GM18873 (cell line): ENCODE measurements around the gene GOLGA6A.
"Not testable (repeated sequence)": the region's sequence is repeated elsewhere in the genome, so short reads cannot be mapped to it uniquely, and the experiment has no call there.

Experiments used
- ATAC-seq: cut with Tn5 transposase; IDR thresholded peaks from one replicate; pipeline ENCODE4 v1.9.1; 2021; ENCODE audit warnings: mild to moderate bottlenecking, moderate library complexity, moderate number of reproducible peaks; ENCODE audit not compliant: unreplicated experiment, low FRiP score

GOLGA6A gene

GRCh38 chr15:74108111-74108510 is 25.8 kb upstream of the GOLGA6A start:
- ATAC-seq, result no peak

DNA sequence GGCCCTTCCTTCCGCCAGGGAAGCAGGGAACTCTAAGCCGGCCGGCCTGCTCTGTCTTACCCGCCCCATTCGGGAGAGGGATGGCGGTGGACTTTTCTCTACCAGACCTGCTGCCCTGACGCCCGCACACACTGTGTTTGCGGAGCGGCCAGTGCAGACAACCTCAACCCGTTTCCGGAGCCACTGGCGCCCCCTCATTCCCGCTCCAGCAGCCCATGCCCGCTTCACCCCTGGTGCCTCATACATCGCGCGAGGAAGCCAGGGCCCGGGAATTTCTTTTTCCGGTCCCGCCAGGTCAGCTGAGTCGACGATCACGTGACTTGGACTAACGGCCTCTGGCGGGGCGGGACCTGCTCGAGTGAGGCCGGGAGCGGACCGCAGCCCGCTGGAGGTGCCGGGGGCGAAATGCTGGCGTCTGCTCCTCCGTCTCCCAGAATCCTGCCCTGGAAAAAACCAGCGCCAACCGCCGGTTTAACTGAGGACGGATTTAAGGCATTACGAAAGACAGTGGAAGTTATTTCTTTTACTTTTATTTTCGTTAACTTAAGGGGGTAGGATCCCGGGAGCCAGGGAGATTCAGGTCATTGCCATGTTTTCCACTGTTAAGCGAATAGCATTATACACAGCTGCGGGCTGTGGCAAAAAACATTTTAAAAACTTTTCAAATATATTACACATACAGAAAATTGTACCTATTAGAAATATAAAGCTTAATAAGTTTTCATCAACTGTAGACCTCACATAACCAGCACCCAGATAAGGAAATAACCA is 17.8 kb upstream of the GOLGA6A start:
- not testable (repeated sequence) for ATAC-seq

DNA sequence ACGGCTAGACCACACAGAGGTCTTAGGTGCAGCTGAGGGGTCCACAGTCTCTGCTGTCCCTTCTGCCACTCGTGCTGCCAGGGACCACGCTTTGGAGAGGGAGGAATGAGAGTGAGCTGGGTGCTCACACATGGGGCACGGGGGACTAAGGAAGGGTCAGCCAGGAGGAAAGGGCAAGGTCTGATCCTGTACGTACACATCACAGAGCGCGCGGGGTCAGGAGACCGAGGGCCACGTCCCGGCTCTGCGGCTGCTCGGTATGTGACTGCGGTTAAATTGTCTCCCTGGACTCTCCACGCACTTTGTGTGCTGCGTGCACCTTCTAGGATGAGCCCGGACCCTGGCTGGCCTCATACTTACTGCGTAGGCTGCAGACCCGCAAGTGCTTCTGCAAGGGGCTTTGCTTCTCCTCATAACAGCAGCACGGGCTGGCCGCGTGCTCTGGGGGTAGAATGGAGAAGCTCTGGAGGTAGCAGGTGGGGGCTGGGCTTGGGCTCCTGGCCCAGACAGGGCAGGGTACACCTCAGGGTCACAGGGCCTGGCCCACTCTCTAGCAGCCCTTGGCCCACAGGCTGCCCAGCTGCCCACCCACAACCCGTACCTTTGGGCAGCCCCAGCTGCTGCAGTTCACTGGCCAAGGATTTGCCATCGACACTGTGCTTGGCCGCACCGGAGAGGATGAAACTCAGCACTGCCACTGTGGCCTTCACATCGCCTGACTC is 14.6 kb upstream of the GOLGA6A start:
- not testable (repeated sequence) for ATAC-seq

DNA sequence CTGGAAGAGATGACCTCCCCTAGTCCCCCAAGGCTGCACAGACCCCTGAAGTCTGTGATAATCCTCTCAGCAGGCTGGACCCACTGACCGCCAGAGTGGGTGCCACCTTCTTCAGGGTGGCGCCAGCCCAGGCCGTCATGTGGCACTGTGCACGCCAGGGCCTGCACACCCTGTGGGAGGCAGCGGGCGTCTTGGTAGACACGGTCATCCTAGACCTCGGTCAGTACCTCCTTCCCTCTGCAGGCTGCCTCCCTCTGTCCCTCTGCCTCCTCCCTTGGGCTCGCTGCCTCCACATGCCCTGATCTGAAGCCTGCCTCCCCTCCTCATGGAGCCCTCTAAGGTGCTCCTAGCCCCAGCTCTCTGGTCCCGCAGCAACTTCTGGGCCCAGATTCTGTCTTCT is 13.3 kb upstream of the GOLGA6A start:
- ATAC-seq, result not testable (repeated sequence)

DNA sequence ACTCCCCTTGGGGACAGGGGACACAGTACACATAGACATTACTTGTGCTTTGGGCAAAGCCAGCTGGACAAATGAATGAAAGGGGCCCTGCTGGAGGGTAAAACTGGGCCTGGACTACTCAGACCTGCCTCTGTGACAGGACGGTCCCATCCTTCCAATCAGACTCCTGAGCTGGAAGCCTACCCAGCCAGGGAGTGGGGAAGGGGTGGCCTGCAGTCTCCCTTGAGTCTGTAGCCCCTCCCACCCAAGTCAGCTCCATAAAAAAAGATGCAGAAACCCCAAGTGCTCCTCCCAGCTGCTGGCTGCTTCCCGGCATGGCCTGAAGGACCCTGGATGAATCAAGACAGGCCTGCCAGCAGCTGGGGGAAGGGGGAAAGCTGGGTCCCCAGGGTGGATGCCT is 12.2 kb upstream of the GOLGA6A start:
- ATAC-seq, result not testable (repeated sequence)

DNA sequence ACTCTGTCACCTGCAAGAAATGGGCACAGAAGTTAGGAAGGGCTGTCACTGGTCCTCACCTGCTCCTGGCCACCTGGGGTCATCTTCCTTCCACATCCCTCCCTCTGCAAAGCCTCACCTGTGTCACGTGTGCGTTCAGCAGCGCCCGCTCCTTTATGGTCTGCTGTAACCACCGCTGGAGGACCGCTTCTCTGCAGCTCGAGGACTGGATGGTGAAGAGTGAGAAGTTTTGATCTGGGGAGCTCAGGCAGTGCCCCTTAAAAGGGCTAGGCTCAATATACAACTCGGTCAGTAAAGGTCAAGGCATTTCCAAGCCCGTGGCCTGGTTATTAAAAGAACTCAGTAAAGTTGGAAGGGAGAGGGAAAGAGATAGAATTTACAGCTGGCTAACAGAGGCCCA is 6.6 kb downstream of the GOLGA6A start:
- ATAC-seq, result not testable (repeated sequence)

GRCh38 chr15:74072614-74073337 is 9.6 kb downstream of the GOLGA6A start:
- ATAC-seq, result not testable (repeated sequence)

GRCh38 chr15:74072132-74072531 is 10.2 kb downstream of the GOLGA6A start:
- ATAC-seq, result not testable (repeated sequence)

DNA sequence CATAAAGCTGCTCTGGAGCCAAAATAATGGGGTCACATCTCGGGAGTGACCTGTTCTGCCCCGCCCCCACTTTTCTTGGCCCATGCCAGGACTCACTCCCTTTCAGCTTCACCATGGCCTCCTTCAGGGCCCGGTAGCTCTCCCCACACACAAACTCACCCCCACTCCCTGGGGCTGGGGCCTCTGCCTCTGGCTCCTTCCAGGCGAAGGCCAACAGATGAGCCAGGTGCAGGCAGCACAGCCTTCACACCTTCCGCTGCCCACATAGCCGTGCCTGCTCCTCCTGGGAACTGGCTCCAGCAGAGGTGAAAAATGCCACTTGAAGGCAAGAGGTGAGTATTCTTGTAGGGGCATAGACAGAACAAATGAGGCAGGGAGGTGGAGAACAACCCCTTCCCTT is 10.7 kb downstream of the GOLGA6A start:
- ATAC-seq, result not testable (repeated sequence)

GRCh38 chr15:74065684-74066411 is 16.5 kb downstream of the GOLGA6A start:
- ATAC-seq, result not testable (repeated sequence)

DNA sequence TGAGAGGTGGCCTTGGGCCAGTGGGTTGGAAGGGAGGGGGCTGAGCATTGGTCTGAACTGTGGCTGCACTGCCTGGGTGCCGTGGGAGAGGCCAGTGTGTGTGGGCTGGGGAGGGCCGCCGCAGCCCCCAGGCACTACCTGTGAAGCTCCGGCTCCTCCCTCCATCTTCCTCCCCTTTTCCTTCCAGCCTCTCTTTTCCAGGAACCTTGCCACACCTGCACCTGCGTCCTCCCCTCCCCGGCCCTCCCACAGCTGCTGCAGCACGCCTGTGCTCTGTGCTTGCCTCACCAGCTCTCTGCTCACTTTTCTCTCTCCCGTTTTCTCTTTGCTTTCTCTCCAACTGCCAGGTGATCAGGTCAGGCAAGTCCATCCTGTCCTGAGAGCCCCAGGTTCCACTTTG is 17.5 kb downstream of the GOLGA6A start:
- ATAC-seq, result not testable (repeated sequence)

- ATAC-seq, result not testable (repeated sequence)
These were observed 18.2 kb downstream of the GOLGA6A start for GRCh38 chr15:74064183-74064582.

GRCh38 chr15:74063425-74064146 is 18.8 kb downstream of the GOLGA6A start:
- not testable (repeated sequence) for ATAC-seq

GRCh38 chr15:74062671-74063070 is 19.7 kb downstream of the GOLGA6A start:
- ATAC-seq, result no peak

GRCh38 chr15:74062236-74062635 is 20.1 kb downstream of the GOLGA6A start:
- no peak for ATAC-seq

DNA sequence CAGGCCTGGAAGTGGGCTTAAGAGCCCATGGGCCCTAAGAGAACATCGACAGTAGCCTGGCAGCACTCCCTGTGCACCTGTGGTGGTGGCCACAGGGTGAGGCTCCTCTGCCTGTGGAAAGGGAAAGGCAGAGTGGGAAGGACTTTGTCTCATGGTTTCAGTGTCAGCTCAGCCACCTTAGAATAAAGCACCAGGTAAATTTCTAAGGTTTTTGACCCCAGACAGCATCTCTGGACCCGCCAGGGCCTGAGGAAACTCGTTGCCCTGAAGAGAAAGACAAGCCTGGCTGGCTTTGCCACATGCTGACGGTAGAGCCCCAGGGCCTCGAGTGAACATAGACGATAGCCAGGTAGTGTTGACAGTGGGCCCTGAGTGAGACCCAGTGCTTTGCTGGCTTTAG is 22.1 kb downstream of the GOLGA6A start:
- no peak for ATAC-seq

DNA sequence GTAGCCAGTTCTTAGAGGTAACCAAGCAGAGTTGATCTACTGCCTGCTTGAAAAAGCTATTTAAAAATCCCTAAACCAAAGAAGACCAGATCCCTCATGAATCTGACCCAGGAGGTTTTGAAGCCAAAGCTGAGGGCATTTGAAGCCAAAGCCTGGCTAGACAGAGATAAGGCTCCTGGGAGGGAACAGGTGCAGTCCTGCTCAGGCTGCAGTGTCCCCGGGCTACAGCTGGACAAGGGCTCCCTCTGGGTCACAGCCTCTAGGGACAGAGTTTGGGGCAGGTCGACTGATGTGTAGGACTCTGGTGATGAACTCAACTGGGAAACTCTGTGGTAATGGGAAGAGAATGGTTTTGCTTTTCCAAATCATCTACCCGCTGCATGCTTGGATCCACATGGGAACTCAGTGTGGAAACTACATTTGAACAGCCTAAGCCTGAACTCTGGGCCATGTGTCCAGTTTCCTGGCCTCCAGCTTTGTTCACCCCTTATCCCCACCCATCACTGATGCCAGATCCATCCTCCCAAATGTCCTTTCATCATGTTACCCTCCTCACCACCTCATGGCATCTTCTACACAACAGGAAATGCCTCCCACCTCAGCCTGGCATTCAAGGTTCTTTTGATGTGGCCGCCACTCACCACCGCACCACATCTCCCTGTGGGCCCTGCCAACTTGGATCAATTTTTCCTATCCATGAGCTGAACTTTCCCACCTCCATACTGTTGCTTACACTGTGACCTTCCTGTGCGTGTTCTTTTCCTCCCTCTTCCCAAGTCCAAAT is 23.1 kb downstream of the GOLGA6A start:
- ATAC-seq, result not testable (repeated sequence)

DNA sequence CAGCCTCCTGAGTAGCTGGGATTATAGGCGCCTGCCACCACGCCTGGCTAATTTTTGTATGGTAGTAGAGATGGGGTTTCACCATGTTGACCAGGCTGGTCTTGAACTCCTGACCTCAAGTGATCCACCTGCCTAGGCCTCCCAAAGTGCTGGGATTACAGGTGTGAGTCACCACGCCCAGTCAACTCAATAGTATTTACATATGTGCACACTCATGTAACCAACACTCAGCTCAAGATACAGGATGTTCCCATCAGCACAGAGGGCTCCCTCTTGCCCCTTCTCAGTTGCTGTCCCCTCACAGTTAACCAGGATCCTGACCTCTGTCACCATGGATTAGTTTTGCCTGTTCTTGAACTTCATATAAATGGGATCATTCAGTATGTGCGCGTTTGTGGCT is 26.0 kb downstream of the GOLGA6A start:
- ATAC-seq, result not testable (repeated sequence)

DNA sequence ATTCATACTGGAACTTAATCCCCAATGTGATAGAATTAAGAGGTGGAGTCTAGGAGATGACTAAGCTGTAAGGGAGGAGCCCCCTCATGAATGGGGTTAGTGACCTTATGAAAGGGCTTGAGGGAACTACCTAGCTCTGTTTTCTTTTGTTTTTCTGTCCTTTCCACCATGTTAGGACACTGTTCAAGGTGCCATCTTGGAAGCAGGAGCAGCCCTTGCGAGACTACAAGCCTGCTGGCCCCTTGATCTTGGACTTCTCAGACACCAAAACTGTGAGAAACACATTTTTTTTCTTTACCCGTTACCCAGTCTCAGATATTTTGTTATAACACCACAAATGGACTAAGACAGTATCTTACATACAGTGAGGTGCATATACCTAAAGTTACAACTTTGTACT is 26.5 kb downstream of the GOLGA6A start:
- ATAC-seq, result no peak
